Tongue (tissue), 2 donors: ENCODE results near the gene SLX4. TPM values are rescaled to one million over a fixed set of nuclear protein-coding genes. Genes with fewer than 3 reads are reported as not detected.

Experiments used
- DNase-seq: peaks from one replicate; pipeline ENCODE4 v3.0.0-alpha.2; 2015
- total RNA-seq: library from RNA; depleted of rRNA; stranded (reverse); fragments of >200 nt; gene quantifications from one replicate; pipeline ENCODE4 v1.2.3, GENCODE V29; 2014

Gene SLX4
- total RNA-seq, 1 donor from 2014 or later = 5.9 TPM

DNA sequence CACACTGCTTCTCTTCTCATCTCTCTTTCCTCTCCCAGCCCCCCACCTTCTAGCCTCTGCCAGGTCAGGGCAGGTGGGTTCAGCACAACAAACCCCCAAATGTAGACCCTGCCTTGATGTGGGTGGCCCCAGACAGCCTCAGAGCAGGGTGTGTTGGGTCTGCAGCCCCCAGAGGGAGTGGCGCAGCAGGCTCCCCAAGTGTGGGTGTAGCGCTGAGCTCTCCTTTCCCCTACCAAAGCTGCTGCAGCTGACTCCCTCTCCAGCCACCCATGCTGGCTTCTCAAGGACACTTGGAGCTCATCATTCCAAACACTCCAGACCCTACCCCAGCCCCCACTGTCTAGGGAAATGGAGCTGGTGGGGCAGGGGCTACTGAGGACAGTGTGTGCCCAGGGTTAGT is 61.5 kb downstream of the SLX4 start:
- DNase-seq = no peak

DNA sequence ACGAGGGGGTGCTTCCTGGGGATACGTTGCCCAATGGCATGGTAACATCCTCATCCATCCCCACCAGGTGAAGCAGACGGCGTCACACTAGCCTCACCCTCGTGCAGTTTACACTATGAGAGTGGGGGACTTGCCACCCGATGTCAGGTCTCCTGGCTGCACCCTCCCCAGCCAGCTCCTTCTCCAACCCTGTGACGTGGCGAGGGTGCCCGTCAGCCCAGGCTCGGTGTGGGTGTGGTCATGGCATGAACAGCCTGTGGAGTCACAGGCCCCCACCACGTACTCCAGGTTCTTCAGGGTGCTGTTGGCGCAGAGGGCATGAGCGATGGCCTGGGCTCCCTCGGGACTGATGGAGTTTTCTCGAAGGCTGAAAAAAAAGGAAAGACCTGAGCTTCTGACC is 62.5 kb downstream of the SLX4 start:
- no peak for DNase-seq

DNA sequence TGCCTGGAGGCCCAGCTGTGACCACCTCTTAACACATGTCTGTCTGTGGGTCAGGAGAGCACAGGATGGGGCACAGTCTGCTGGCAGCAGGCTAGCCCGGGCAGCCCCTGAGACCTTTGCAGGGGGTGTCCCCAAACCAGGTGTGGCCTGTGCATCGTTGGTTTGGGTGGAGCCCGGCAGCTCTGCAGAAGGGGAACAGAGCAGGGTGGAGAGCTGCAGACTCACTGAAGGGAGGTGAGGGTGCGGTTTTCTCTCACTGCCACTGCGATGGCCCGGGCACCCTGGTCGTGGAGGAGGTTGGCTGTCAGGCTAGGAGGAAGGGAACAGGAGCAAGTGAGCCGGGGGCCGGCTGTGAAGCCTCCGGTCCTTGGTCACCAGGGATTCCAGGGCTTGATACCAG is 63.0 kb downstream of the SLX4 start:
- DNase-seq = no peak

DNA sequence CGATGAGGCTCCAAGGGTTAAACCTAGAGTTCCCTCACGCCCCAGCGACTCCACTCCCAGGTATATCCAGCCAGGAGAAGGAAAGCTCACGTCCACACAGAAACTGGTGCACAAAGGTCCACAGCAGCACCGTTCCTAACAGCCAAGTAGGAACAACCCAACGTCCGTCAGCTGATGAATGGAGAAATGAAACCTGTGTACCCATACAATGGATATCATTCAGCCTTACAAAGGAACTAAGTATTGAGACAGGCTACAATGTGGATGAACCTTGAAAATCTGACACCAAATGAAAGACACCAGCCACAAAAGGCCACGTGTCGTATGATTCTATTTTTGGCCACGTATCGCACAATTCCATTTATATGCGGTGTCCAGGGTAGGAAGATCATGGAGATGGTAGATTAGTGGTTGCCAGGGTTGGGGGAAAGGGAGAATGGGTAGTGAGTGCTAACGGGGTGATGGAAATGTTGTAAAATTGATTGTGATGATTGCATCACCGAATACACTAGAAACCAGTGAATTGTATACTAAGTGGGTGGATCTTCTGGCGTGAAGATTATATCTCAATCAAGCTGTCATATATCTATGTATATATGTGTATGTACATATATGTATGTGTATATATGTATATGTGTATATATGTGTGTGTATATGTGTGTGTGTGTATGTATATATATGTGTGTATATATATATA is 64.3 kb downstream of the SLX4 start:
- no peak for DNase-seq

DNA sequence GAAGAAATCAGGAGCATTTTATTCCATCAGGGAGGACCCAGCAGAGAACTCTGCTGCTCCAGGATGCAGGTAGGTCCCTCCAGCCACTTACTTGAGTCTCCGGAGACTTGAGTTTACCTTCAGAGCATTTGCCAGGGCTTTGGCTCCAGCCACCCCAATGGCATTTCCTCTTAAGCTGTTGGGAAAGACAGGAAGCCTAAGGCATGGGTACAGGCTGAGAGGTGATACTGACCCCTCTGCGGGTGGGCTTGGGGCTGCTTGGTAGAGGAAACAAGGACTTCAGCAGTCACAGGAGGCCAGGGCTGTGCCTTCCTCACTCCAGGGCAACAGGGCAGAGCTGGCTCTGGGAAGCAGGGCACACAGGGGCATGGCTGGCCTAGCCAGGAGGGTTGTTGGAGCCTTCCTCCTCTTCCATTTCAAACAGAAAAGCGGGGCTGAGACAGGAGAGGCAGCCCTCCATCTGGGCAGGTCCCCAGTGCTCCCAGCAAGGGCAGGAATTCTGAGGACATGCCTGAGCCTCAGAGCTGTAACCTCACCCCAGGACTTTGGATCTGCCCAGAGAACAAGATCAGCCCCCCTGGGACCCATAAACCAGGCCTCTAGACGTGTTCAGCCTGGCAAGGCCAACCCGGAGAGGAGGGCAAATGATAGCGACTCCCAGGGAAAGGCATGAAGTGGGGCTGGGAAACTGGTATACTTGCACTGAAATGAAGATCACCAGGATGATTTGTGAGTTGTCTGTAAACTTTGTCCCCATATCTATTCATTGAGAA is 68.6 kb downstream of the SLX4 start:
- DNase-seq = no peak

DNA sequence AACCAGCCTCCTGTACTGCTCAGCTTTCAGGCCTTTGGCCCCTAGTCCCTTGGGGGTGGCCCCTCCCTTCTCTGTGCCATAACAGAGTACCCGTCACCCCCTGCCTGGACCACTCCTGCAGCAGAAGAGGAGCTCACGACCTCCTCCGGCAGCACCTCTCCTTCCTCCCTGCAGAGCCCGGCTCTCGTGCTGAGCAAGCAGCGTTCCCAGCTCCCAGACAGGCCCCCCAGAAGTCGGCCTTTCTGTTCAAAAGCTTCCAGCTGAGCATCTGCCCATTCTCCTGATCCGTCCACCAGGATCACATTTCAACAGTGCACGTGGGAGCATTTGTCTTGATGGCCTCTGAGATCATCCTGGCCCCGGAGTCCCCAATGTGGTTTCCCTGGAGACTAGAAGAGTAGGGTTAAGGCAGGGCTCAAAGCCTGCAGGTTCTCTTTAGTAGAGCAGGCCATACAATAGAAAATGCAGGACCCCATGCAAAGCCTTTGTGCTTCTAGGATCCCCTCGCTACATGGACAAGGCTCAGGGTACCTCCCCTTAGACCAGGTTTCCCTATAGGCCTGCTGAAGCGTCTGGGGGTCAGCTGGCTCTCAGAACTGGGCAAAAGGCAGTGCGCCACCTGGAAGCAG is 69.8 kb downstream of the SLX4 start:
- DNase-seq = no peak

DNA sequence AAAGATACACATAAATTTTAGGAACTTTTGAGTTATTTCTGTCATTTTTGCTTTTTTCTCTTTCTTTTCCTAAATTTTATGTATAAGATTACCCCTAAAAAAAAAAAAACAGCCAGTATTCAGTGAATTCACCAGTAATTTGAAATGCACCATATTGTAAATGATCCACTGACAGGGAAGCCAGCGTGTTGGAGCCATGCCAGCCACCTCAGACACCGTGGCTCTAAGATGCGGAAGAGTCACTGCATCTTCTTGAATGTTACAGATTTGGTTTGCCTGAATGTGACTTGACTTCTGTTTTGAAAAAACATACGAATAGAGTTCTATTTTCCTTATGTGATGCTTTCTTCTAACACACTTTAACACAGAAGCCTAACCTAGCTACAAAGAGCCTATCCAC is 73.2 kb downstream of the SLX4 start:
- DNase-seq = no peak

DNA sequence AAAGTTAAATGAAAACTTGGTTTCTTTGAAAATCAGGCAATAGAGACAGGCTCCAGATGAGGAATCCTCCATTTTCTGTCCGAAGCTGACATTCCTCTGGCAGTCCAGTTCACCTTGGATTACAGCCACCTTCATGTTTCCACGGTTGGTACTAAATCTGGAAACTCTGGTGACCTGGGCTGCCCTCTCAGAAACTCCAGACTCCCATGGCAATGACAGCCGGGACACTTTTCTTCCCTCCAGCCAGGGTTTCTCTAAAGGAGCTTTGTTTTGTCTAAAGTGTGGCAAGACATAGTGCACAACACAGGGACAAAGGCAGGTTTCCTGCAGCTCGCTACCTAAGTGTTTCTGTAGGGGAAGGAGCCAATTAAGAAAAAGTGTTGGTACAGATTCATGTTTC is 74.6 kb downstream of the SLX4 start:
- peak; percentile 36 for DNase-seq

DNA sequence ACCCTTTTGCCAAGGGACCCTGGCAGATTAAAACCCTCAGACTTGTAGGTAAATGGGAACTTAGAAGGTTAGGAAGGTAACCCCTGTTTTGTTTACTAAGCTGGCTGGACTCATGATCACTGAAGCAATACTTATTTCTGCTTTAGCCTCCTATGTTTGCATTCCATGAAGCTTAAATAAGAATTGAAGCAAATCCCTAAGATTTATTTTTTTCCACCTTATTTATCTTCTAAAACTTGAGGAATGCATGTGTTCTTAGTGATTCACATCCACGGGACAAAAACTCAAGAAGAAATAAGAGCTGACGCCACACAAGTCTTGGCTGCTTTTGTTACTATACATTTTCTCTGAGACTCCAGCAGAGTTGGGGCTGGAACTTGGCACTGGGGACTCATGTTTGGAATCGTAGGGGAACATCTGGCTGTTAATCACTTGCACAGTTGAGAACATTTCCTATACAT is 75.1 kb downstream of the SLX4 start:
- peak; percentile 86 for DNase-seq

DNA sequence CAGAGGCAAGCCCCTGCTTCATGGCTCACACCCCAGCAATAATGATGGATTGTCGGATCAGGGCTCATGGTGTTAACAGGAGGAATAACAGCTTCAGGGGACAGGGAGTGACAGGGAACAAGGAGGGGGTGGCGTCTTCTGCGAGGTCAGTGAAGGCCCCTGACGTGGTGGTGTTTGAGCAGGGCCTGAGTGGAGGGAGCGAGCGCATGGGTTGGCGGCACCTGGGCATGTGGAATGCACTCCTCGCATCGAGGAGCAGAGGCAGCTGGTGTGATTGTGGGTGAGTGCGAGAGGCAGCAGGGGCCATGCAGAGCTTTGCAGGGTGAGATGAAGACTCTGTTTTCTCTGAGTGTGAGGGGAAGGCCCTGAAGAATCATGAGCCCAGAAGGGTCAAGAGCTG is 77.3 kb downstream of the SLX4 start:
- DNase-seq = no peak

DNA sequence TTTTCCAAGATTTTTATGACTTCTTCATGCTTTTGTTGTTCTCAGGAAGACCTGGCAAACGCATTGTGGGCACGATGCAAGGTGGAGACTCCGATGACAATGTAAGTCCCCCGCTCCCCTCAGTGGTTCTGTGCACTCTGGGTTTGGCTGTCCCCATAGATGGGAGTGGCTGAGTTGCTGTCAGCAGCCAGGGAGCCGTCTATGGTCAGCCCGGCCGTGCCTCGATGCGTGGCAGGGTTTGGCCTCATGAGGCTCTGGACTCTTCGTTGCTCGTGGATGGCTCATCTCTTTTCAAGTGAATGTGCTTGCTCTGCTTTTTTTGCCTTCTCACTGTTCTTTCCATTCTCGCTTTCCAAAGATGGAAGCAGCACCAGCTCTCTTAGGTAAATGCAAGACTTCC is 78.7 kb downstream of the SLX4 start:
- no peak for DNase-seq

Other genes starting within 250 kb of the SLX4 start
- gene ZSCAN32, start 210.6 kb downstream of the SLX4 start, total RNA-seq = 11.1 TPM
- gene ZNF174, start 210.4 kb downstream of the SLX4 start, total RNA-seq = 7.6 TPM
- 2.3 TPM for gene ZNF597, start 168.1 kb downstream of the SLX4 start, total RNA-seq
- 15.7 TPM for gene NAA60, start 167.9 kb downstream of the SLX4 start, total RNA-seq
- not detected for gene C16orf90, start 116.1 kb downstream of the SLX4 start, total RNA-seq
- 26.3 TPM for gene CLUAP1, start 110.6 kb downstream of the SLX4 start, total RNA-seq
- 0.72 TPM for gene NLRC3, start 34.2 kb downstream of the SLX4 start, total RNA-seq
- gene DNASE1, start 43.1 kb upstream of the SLX4 start, total RNA-seq = 41.1 TPM
- gene TRAP1, start 105.9 kb upstream of the SLX4 start, total RNA-seq = 136 TPM